ENCODE results near the gene CYSLTR1.

GRCh38 chrX:78283511-78283910, 43.9 kb downstream of the CYSLTR1 start:
- TF ChIP-seq, protein P1, sequence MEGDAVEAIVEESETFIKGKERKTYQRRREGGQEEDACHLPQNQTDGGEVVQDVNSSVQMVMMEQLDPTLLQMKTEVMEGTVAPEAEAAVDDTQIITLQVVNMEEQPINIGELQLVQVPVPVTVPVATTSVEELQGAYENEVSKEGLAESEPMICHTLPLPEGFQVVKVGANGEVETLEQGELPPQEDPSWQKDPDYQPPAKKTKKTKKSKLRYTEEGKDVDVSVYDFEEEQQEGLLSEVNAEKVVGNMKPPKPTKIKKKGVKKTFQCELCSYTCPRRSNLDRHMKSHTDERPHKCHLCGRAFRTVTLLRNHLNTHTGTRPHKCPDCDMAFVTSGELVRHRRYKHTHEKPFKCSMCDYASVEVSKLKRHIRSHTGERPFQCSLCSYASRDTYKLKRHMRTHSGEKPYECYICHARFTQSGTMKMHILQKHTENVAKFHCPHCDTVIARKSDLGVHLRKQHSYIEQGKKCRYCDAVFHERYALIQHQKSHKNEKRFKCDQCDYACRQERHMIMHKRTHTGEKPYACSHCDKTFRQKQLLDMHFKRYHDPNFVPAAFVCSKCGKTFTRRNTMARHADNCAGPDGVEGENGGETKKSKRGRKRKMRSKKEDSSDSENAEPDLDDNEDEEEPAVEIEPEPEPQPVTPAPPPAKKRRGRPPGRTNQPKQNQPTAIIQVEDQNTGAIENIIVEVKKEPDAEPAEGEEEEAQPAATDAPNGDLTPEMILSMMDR (IDR thresholded peaks at IDR 0.05), result no peak
- no peak for TF ChIP-seq ZFX (IDR thresholded peaks at IDR 0.05; ENCODE audit: borderline replicate concordance)
